Lower leg skin (tissue), 4 donors: ENCODE measurements around the gene CDKN2D. TPM values are rescaled to one million over a fixed set of nuclear protein-coding genes. Genes with fewer than 3 reads are reported as not detected.

Source experiments
- DNase-seq, 2 donors: peaks; one replicate each; pipeline ENCODE4 v3.0.0-alpha.2; 2019; ENCODE audit warnings: low spot score in 2 of 2
- H3K4me3 ChIP-seq: fragments of 200-600 bp; sonication (generic); 2 replicates; pipeline ENCODE4 v1.5.1; 2017; ENCODE audit warnings: mild to moderate bottlenecking, low read depth; ENCODE audit not compliant: poor library complexity, severe bottlenecking
- CTCF ChIP-seq, 3 donors: fragments of 450-650 bp; IDR thresholded peaks; one replicate each; pipeline ENCODE4 v1.5.1; 2016; ENCODE audit warnings: antibody characterized with exemption in 3 of 3, mild to moderate bottlenecking in 3 of 3, moderate library complexity in 2 of 3
- POLR2A ChIP-seq, 2 donors: fragments of 450-650 bp; IDR thresholded peaks; one replicate each; pipeline ENCODE4 v1.6.1; 2016 to 2017; ENCODE audit warnings: antibody characterized with exemption in 2 of 2, mild to moderate bottlenecking in 1 of 2, moderate library complexity in 1 of 2
- WGBS, 2 donors: methylation state at CpG; one replicate each; pipeline ENCODE4 v1.1.5; 2018; 5-methylcytosine and 5-hydroxymethylcytosine counted together
- intact Hi-C: fragments of 100-400 bp; cut with DNase I; formaldehyde crosslinking; loops from one replicate; pipeline ENCODE4 v1.15.0; 2023; ENCODE audit warnings: low total_unique reads
- total RNA-seq, 4 donors: library from RNA; depleted of rRNA; stranded (reverse); fragments of >200 nt; gene quantifications; one replicate each; pipeline ENCODE4 v1.1.0, GENCODE V29; 2016

CDKN2D gene
- total RNA-seq, 4 donors from 2014 or later: 11.4 to 14.8 (median 12.8) TPM

GRCh38 chr19:10555610-10555973 lies 13.2 kb downstream of the CDKN2D start:
- no peak overlapping the region for H3K4me3 ChIP-seq
- no peak for DNase-seq
- TF ChIP-seq POLR2A (IDR thresholded peaks at IDR 0.05): no peak
- no peak for TF ChIP-seq CTCF (IDR thresholded peaks at IDR 0.05)
- WGBS, 2 donors: 36 to 58% methylated on average over 7 of the region's 7 CpGs
- intact Hi-C loops: loop anchor here (10.0 kb wide), 1 partner anchor 51 kb away; the partner anchor contains the start of gene KEAP1

- 62% methylated on average over 30 of the region's 30 CpGs for WGBS, 2 donors
- H3K4me3 ChIP-seq: no peak overlapping the region
- intact Hi-C loops: loop anchor here (10.0 kb wide), 1 partner anchor 50 kb away; the partner anchor contains the start of gene KEAP1
- no peak for DNase-seq
- no peak for TF ChIP-seq POLR2A (IDR thresholded peaks at IDR 0.05)
These were observed 13.8 kb downstream of the CDKN2D start for GRCh38 chr19:10554760-10555609.

DNA sequence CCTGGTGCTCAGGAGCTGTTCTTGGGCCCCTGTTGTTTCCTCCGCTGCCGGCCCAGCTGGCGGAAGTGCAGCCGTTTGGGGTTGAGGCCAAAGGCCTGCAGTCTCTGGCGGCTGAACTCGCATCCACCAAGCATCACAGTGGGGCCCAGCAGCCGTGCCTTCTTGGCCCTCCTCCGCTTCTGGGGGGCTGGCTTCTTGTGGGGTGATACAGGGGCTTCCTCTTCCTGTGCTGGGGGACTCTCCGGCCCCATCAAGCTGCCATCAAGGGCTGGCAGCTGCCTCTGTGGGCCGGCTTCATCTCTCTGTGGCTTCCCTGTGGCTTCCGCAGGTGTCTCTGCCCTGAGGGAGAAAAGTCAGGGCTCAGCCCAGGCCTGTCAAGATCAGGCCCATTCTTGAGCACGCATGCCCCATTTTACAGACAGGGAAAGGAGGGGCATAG lies 14.8 kb downstream of the CDKN2D start:
- TF ChIP-seq POLR2A (IDR thresholded peaks at IDR 0.05) (no peak), CTCF (IDR thresholded peaks at IDR 0.05) (no peak)
- no peak overlapping the region for H3K4me3 ChIP-seq
- WGBS, 2 donors: 37 to 40% methylated on average over 11 to 12 of the region's 12 CpGs
- no peak for DNase-seq
- intact Hi-C loops: loop anchor here (10.0 kb wide), 1 partner anchor 49 kb away; the partner anchor contains the start of gene KEAP1

- no peak overlapping the region for H3K4me3 ChIP-seq
- TF ChIP-seq CTCF (IDR thresholded peaks at IDR 0.05): no peak
- no peak for TF ChIP-seq POLR2A (IDR thresholded peaks at IDR 0.05)
- intact Hi-C loops: loop anchor here (10.0 kb wide), 1 partner anchor 48 kb away; the partner anchor contains the start of gene KEAP1
- WGBS, 2 donors: 73% methylated on average over 11 to 13 of the region's 13 CpGs
- DNase-seq: no peak
These were observed 15.6 kb downstream of the CDKN2D start for GRCh38 chr19:10553087-10553667.

DNA sequence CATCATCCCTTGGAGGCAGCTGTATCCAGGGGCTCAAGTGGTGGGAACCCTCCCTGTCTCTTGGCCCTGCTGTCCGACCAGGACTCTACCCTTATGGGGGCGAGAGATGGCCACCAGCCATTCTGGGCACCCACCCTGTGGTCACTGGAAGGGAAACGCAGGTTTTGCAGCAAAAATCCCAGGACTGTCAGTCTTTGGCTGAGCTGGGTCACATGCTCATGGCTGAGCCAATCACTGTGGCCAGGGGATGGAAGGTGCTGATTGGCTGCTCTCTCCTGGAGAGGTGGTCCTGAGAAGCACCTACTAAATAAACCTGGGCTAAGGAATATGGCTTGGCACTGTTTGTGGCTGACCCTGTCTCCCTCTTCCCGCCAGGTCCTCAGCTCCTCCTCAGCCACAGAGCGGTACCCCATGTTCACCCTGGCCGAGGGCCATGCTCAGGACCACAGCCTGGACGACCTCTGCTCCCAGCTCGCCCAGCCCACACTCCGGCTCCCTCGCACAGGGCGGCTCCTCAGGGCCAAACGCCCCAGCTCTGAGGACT lies 16.2 kb downstream of the CDKN2D start:
- intact Hi-C loops: loop anchor here (10.0 kb wide), 1 partner anchor 48 kb away; the partner anchor contains the start of gene KEAP1
- TF ChIP-seq POLR2A (IDR thresholded peaks at IDR 0.05): no peak
- TF ChIP-seq CTCF (IDR thresholded peaks at IDR 0.05): no peak
- no peak overlapping the region for H3K4me3 ChIP-seq
- 85 to 88% methylated on average over 11 to 12 of the region's 12 CpGs for WGBS, 2 donors
- no peak for DNase-seq
